Activated CD8-positive, alpha-beta memory T cell treated with anti-CD3 and anti-CD28 coated beads, Interleukin-2, amount 10 ng/mL, durations not matched to agents 7 days and 5 days (primary cell): ENCODE data around the gene C1RL. TPM values are rescaled to one million over a fixed set of nuclear protein-coding genes. Genes with fewer than 3 reads are reported as not detected.

Source experiments
- ATAC-seq: fragments of 150-1000 bp; cut with Tn5 transposase; one replicate; pipeline ENCODE4 v1.10.0; 2021; ENCODE audit warnings: moderate library complexity
- CTCF ChIA-PET: fragments of 350-600 bp; sonication (Branson Sonifier 250); formaldehyde crosslinking; loops from one replicate; lab custom pipeline; 2021; ENCODE audit warnings: antibody characterized with exemption; lab: Charles Lee
- DNase-seq: peaks from one replicate; pipeline ENCODE4 v3.0.0-alpha.2; 2020
- H3K27ac Mint-ChIP-seq: one replicate; pipeline ENCODE4 v1.8.0; 2021; ENCODE audit warnings: mild to moderate bottlenecking, mixed read lengths
- H3K27me3 Mint-ChIP-seq: one replicate; pipeline ENCODE4 v1.8.0; 2021; ENCODE audit warnings: mixed read lengths
- H3K36me3 Mint-ChIP-seq: one replicate; pipeline ENCODE4 v1.8.0; 2021; ENCODE audit warnings: mild to moderate bottlenecking, mixed read lengths
- H3K4me1 Mint-ChIP-seq: one replicate; pipeline ENCODE4 v1.8.0; 2021; ENCODE audit warnings: mixed read lengths
- H3K4me3 Mint-ChIP-seq: one replicate; pipeline ENCODE4 v1.8.0; 2021; ENCODE audit warnings: mild to moderate bottlenecking, moderate library complexity, mixed read lengths
- H3K9me3 Mint-ChIP-seq: one replicate; pipeline ENCODE4 v1.8.0; 2022; ENCODE audit warnings: low read depth, mixed read lengths
- total RNA-seq, 2 experiments: library from RNA; stranded (reverse); gene quantifications; one replicate each; pipeline ENCODE4 v1.2.3, GENCODE V29; 2021

The C1RL gene
- total RNA-seq, 2 experiments from 2014 or later = 21.8 to 27.4 TPM

DNA sequence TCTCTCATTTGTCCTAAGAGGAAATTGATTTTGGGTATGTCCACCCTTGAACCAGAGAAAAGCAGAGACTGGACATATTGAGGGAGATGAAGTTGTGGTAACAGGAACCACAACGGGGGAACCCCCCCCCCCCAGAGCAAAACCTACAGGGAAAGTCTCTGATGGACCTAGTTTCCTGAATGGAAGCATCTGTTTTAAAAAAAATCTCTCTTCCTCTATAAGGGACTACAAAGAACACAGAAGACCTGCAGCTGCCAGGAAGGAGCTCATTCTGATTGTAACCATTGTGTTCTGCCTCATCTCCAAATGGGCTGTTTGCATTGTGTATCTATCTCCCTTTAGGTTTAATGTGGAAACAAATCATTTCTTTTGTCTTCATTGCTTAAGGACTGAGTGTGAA, 35.1 kb downstream of the C1RL start:
- no peaks in the 10 kb centered on the region for H3K9me3 Mint-ChIP-seq
- ATAC-seq = no peak
- no peak overlapping the region for H3K4me3 Mint-ChIP-seq
- CTCF ChIA-PET = no interaction called here
- DNase-seq = no peak
- H3K27ac Mint-ChIP-seq = no peak overlapping the region
- H3K27me3 Mint-ChIP-seq = peaks cover 23% of the 10 kb centered on the region
- H3K36me3 Mint-ChIP-seq = no peaks in the 10 kb centered on the region
- peaks cover 11% of the 10 kb centered on the region for H3K4me1 Mint-ChIP-seq

DNA sequence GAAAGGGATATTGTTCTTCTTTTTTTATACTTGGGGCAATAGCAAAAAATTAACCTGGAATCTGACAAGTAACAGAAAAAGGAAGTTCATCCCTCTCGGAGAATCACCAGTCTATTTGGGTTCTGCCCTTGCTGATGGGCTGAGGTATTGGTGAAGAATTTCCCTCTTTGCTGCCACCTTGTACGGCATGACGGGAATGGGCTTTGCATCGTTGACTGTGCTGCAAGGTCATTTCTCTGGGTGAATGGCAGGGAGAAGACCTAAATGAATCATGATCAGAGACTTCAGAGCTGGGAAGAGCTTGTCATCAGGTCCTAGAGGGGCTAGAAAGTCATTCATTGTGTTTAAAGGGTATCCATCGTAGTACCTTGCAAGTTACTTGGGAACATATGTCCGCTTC, 36.5 kb downstream of the C1RL start:
- ATAC-seq = no peak
- CTCF ChIA-PET = interaction anchor here (1.3 kb wide), 1 partner anchor 40 kb away, joined by 3 read pairs; no protein-coding TSS in a partner anchor

DNA sequence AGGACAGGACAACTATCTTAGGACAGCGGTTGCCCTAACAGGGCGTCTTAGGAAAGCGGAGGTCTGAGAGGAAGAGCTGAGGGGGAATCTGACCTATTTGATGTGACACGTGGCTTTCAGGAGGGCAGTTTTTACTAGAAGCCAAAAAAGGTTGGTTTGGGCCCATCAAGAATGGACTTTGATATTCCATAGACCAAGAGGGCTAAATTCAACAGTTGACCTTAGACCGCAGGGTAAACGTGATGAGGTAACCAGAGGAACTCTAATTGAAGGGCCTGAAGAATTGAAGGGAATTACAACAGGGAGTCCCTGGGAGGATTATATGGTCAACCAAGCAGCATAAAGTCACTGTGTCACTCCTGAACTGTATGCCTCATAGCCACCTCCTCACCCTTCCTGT, 37.0 kb downstream of the C1RL start:
- DNase-seq (no peak), ATAC-seq (no peak)
- no peak overlapping the region for H3K4me3 Mint-ChIP-seq
- H3K9me3 Mint-ChIP-seq = no peaks in the 10 kb centered on the region
- no peak overlapping the region for H3K27ac Mint-ChIP-seq
- no peaks in the 10 kb centered on the region for H3K36me3 Mint-ChIP-seq
- CTCF ChIA-PET = no interaction called here
- H3K27me3 Mint-ChIP-seq = peaks cover 23% of the 10 kb centered on the region
- H3K4me1 Mint-ChIP-seq = peaks cover 11% of the 10 kb centered on the region

More for the DNA sequence above, 36.5 kb downstream of the C1RL start:
- Mint-ChIP-seq H3K4me3 (no peak overlapping the region), H3K36me3 (no peaks in the 10 kb centered on the region), H3K27ac (no peak overlapping the region), H3K4me1 (peaks cover 11% of the 10 kb centered on the region), H3K9me3 (no peaks in the 10 kb centered on the region), H3K27me3 (peaks cover 23% of the 10 kb centered on the region)
- no peak for DNase-seq

DNA sequence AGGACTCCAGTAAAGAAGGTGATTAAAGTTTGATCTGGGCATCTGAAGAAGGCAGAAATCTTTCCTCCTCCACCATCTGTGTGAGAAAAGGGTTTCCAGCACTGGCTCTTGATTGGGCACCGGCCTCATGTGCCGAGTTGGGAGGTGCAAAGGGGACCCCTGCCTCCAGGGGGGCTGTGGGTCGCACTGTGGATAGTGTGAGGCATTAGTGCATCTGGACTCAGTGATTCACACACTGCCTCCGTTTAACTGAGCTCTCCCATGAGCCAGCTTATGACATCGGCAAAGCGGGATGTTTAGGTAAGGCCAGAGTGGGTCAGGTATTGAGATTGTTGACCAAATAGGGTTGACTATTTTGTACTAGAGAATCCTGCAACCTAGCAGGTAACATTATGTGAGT, 39.6 kb downstream of the C1RL start:
- no peaks in the 10 kb centered on the region for H3K9me3 Mint-ChIP-seq
- DNase-seq (no peak), ATAC-seq (no peak)
- H3K4me1 Mint-ChIP-seq = peaks cover 2% of the 10 kb centered on the region
- CTCF ChIA-PET = interaction anchor here (1.1 to 1.2 kb wide), 2 partner anchors 24 to 40 kb away, joined by 3 read pairs; partner anchors contain the start of gene C1RL
- H3K27ac Mint-ChIP-seq = no peak overlapping the region
- peaks cover 23% of the 10 kb centered on the region for H3K27me3 Mint-ChIP-seq
- no peak overlapping the region for H3K4me3 Mint-ChIP-seq
- no peaks in the 10 kb centered on the region for H3K36me3 Mint-ChIP-seq

DNA sequence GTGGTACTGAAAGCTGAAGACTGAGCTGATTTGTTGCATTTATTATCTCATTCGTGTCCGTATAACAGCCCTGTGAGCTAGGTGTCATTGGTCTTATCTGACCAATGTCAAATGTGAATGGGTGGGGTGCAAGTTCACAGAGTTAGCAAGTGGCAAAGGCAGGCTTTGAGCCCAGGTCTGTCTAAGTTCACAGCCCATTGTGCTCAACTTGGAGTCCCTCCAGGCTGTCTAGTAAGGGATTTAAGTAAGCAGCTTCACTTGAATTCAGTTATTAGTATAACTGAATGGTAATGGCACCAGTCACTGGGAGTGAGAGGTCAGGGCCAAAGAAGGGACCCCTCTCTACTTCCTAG, 40.0 kb downstream of the C1RL start:
- Mint-ChIP-seq H3K4me1 (no peaks in the 10 kb centered on the region), H3K27me3 (peaks cover 20% of the 10 kb centered on the region), H3K4me3 (no peak overlapping the region), H3K27ac (no peak overlapping the region), H3K9me3 (no peaks in the 10 kb centered on the region), H3K36me3 (no peaks in the 10 kb centered on the region)
- CTCF ChIA-PET = interaction anchor here (0.9 to 1.2 kb wide), 3 partner anchors 10 to 40 kb away, joined by 3 read pairs; partner anchors contain the start of gene C1RL
- ATAC-seq (no peak), DNase-seq (no peak)

DNA sequence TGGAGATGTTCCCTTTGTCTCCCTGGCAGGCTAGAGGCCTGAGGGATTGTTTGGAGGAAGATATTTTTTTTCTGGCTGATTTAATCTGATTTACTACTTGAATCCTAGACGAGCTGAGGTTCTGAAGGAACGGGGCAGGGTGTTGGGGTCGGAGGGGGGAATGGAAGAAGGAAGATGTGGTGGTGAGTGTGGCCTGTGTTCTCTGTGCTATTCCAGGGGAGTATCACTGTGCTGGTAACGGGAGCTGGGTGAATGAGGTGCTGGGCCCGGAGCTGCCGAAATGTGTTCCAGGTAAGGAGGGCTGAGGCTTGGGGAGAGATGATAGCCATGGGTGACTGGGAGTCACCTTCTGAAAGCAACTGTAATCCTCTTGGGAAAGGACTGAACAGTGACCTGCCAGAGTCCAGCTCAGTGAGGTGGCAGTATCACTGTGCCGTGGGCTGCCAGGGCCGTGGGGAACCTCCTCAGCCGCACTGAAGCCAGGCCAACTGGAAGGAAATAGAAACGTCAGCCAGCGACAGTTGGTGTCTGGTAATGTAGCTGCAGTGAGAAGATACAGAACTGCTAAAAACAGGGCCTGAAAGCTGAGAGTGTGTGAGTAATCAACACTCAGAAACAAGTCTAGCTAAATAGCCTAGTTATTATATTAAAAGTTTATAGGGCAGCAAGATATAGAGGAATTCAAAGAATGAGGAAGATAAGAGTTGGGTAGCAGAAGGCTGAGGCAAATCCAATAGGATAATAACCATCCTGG, 40.6 kb downstream of the C1RL start:
- Mint-ChIP-seq H3K27ac (no peak overlapping the region), H3K9me3 (no peaks in the 10 kb centered on the region), H3K4me3 (no peak overlapping the region), H3K4me1 (no peaks in the 10 kb centered on the region), H3K36me3 (no peaks in the 10 kb centered on the region), H3K27me3 (peaks cover 16% of the 10 kb centered on the region)
- ATAC-seq = no peak
- CTCF ChIA-PET = interaction anchor here (0.6 to 1.2 kb wide), 4 partner anchors 11 to 188 kb away, joined by 3 read pairs; partner anchors contain the start of gene C1RL
- DNase-seq = no peak

DNA sequence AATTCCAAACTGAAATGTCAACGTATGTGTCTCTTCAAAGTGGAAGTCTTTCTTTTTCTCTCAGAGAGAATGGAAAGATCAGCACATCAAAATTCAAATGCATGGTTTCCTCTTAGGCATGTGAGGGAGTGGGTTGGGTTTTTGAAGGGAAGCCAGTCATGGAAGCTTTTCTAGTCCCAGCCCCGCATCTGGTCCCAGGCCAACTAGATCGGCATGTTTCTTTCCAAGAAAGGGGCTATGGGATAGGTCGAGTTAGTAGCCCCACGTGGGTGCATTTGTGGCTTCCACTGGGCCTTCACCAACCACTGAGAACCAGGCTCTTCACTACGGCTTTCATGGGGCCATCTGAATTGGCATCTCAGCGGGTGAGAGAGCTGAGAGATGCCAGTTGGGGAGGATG, 41.9 kb downstream of the C1RL start:
- Mint-ChIP-seq H3K27ac (no peak overlapping the region), H3K9me3 (no peaks in the 10 kb centered on the region), H3K27me3 (peaks cover 20% of the 10 kb centered on the region), H3K36me3 (no peaks in the 10 kb centered on the region), H3K4me3 (no peak overlapping the region), H3K4me1 (no peaks in the 10 kb centered on the region)
- DNase-seq = no peak
- CTCF ChIA-PET = interaction anchor here (1.5 kb wide), 1 partner anchor 11 kb away, joined by 6 read pairs; no protein-coding TSS in a partner anchor
- ATAC-seq = no peak

DNA sequence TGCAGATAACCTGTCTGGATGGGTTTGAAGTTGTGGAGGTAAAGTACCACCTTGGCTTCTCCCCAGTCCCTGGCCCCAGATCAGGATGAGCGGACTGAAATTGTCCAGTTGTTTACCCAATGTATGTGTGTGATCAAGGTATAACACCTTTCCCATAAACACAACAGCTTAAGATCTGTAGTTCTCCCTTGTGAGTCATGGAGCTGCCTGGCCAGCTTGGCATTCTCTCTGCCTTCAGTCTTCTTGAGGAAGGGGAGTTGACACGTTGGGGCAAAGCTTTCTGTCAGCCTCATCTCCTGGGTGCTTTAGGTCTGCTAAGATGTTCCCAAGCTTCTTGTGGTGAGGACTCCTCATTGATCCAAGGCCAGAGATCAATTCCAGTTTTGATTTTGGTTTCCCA, 42.4 kb downstream of the C1RL start:
- Mint-ChIP-seq H3K27ac (no peak overlapping the region), H3K4me1 (no peaks in the 10 kb centered on the region), H3K36me3 (no peaks in the 10 kb centered on the region), H3K27me3 (peaks cover 15% of the 10 kb centered on the region), H3K9me3 (no peaks in the 10 kb centered on the region), H3K4me3 (no peak overlapping the region)
- ATAC-seq = no peak
- DNase-seq = no peak
- CTCF ChIA-PET = interaction anchor here (1.5 kb wide), 1 partner anchor 10 kb away, joined by 6 read pairs; no protein-coding TSS in a partner anchor

DNA sequence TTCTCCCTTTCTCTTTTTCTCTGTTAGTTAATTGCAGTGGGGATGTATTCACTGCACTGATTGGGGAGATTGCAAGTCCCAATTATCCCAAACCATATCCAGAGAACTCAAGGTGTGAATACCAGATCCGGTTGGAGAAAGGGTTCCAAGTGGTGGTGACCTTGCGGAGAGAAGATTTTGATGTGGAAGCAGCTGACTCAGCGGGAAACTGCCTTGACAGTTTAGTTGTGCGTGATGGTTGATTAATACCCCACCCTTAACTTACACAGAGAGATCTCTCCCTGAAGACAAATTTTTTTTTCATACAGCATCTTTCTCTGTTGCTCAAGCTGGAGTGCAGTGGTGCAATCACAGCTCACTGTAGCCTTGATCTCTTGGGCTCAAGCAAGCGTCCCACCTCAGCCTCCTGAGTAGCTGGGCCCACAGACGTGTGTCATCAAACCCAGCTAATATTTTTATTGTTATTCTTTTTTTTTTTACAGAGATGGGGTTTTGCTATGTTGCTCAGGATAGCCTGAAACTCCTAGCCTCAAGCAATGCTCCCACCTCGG, 43.9 kb downstream of the C1RL start:
- ATAC-seq = no peak
- no peak overlapping the region for H3K27ac Mint-ChIP-seq

DNA sequence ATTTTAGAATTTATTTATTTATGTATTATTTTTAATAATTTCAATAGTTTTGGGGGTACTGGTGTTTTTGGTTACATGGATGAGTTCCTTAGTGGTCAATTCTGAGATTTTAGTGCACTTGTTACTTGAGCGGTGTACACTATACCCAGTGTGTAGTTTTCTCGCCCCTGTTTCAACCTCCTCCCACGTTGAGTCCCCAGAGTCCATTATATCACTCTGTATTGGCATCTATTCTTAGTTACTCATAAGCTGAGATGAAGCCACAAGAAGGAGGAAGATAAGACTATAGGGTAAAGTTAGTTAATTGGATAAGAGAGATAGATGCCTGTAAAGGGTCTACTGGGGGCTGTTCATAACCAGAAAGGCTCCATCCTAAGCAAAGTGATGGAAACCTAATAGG, 44.5 kb downstream of the C1RL start:
- no peaks in the 10 kb centered on the region for H3K9me3 Mint-ChIP-seq
- no peak overlapping the region for H3K27ac Mint-ChIP-seq
- H3K36me3 Mint-ChIP-seq = no peaks in the 10 kb centered on the region
- no peak overlapping the region for H3K4me3 Mint-ChIP-seq
- ATAC-seq (no peak), DNase-seq (no peak)
- H3K27me3 Mint-ChIP-seq = peaks cover 17% of the 10 kb centered on the region
- CTCF ChIA-PET = no interaction called here
- no peaks in the 10 kb centered on the region for H3K4me1 Mint-ChIP-seq

More for the DNA sequence above, 43.9 kb downstream of the C1RL start:
- Mint-ChIP-seq H3K4me3 (no peak overlapping the region), H3K36me3 (no peaks in the 10 kb centered on the region), H3K4me1 (no peaks in the 10 kb centered on the region), H3K9me3 (no peaks in the 10 kb centered on the region), H3K27me3 (peaks cover 11% of the 10 kb centered on the region)
- no peak for DNase-seq
- CTCF ChIA-PET = no interaction called here

DNA sequence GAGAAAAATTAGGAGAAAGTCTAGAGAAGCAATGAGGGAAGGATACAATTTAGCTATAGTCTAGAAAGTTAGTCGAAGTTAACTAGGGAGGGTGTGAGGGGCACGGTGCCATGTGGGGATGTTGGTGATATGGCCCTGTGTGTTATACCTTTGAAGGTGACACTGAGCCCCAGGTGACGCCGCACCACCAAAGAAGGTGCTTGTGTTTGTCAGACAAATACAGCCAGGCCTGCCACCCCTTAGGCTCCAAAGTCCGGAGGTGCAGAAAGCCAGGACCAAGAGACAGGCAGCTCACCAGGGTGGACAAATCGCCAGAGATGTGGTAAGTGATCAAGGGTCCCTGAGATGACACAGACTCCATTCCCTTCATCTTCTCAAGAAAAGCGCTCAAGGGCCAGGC, 47.4 kb downstream of the C1RL start:
- Mint-ChIP-seq H3K27ac (no peak overlapping the region), H3K27me3 (peaks cover 32% of the 10 kb centered on the region), H3K4me3 (no peak overlapping the region), H3K4me1 (no peaks in the 10 kb centered on the region), H3K9me3 (no peaks in the 10 kb centered on the region), H3K36me3 (no peaks in the 10 kb centered on the region)
- no peak for DNase-seq
- CTCF ChIA-PET = no interaction called here
- no peak for ATAC-seq

DNA sequence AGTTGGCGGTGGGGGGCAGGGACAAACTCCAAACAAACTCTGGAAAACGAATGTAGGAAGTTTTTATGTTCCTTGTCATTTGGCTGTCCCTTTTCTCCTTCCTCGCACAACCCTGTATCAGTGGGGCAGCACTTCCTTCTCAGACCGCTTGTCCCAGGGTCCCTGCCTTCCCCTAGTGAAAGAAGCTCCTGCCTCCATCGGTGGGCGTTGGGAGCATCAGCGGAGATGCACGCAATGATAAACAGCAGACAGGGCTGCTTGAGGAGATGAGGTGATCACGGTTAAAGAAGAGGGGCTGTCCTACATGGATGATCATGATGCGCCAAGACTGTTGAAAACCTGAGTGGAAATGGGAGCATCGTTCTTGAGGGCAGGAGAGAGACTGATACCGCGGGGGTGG, 47.9 kb downstream of the C1RL start:
- H3K4me1 Mint-ChIP-seq = no peaks in the 10 kb centered on the region
- DNase-seq = no peak

DNA sequence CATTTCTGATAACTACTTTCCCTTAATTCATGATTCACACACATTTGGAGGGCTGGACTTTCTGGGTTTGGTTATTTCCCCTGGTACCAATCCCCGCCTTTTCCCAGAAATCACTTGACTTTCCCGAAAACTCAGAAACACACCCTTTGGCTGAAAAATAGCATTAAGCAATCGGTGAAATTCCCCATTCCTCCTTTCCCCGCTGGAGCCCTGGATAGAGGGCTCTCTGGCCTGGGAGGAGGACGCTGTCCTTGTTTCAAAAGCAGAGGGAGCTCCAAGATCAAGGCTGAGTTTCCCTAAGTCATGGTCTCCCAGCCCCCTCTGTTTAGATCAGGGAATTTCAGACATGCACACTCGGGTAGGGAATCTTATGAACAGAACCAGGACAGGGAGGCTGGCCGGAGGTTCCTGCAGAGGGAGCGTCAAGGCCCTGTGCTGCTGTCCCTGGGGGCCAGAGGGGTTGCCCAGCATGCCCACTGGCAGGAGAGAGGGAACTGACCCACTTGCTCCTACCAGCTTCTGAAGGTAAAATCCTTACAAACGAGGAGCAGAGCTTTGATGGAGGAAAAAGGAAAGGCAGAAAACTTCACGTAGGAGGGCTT, 48.6 kb downstream of the C1RL start, which contains the start of gene C1S:
Gene C1S (plus strand): TSS at position 366 of the 602 bp plus-strand sequence. CDS start 1,195 bp downstream, outside the sequence.
- DNase-seq = no peak
- CTCF ChIA-PET = interaction anchor here (1.3 kb wide), 1 partner anchor 11 kb away, joined by 3 read pairs; no protein-coding TSS in a partner anchor
- H3K36me3 Mint-ChIP-seq = no peaks in the 10 kb centered on the region
- peaks cover 39% of the 10 kb centered on the region for H3K27me3 Mint-ChIP-seq
- no peaks in the 10 kb centered on the region for H3K4me1 Mint-ChIP-seq
- no peak within 1 kb of the TSS for H3K27ac Mint-ChIP-seq
- H3K9me3 Mint-ChIP-seq = no peaks in the 10 kb centered on the region
- ATAC-seq = no peak
- H3K4me3 Mint-ChIP-seq = no peak within 1 kb of the TSS

More for the DNA sequence above, 47.9 kb downstream of the C1RL start:
- H3K27ac Mint-ChIP-seq = no peak overlapping the region
- CTCF ChIA-PET = no interaction called here
- no peaks in the 10 kb centered on the region for H3K9me3 Mint-ChIP-seq
- no peak overlapping the region for H3K4me3 Mint-ChIP-seq
- H3K36me3 Mint-ChIP-seq = no peaks in the 10 kb centered on the region
- ATAC-seq = no peak
- peaks cover 34% of the 10 kb centered on the region for H3K27me3 Mint-ChIP-seq
